Mesothelial cell of epicardium (in vitro differentiated cells): Measurements from ENCODE around the gene TSPAN14. TPM values are rescaled to one million over a fixed set of nuclear protein-coding genes. Genes with fewer than 3 reads are reported as not detected.

Experiments
- DNase-seq, 2 experiments: peaks; one replicate each; pipeline ENCODE4 v3.0.0; 2021; ENCODE audit warnings: low spot score in 2 of 2; ENCODE audit not compliant: unreplicated experiment in 2 of 2
- H3K27ac Mint-ChIP-seq: 2 replicates; pipeline ENCODE4 v1.8.0; 2021; ENCODE audit warnings: mixed read lengths
- H3K27me3 Mint-ChIP-seq: 2 replicates; pipeline ENCODE4 v1.8.0; 2021; ENCODE audit warnings: low read depth, mixed read lengths
- H3K36me3 Mint-ChIP-seq: 2 replicates; pipeline ENCODE4 v1.8.0; 2021; ENCODE audit warnings: mixed read lengths
- H3K4me1 Mint-ChIP-seq: 2 replicates; pipeline ENCODE4 v1.8.0; 2021; ENCODE audit warnings: mixed read lengths
- H3K4me3 Mint-ChIP-seq: 2 replicates; pipeline ENCODE4 v1.8.0; 2021; ENCODE audit warnings: mild to moderate bottlenecking, moderate library complexity, mixed read lengths
- H3K9me3 Mint-ChIP-seq: 2 replicates; pipeline ENCODE4 v1.8.0; 2021; ENCODE audit warnings: mixed read lengths
- total RNA-seq: library from RNA; stranded (reverse); gene quantifications from 3 replicates; pipeline ENCODE4 v1.2.1, GENCODE V29; 2021
- TF ChIP-seq, protein P1 (sequence below): fragments of 200-600 bp; sonication (generic); IDR thresholded peaks from one replicate; pipeline ENCODE4 v1.5.0; 2021; ENCODE audit warnings: antibody characterized with exemption; ENCODE audit not compliant: unreplicated experiment

The TSPAN14 gene
- total RNA-seq, 1 donor from 2014 or later: 113 TPM

DNA sequence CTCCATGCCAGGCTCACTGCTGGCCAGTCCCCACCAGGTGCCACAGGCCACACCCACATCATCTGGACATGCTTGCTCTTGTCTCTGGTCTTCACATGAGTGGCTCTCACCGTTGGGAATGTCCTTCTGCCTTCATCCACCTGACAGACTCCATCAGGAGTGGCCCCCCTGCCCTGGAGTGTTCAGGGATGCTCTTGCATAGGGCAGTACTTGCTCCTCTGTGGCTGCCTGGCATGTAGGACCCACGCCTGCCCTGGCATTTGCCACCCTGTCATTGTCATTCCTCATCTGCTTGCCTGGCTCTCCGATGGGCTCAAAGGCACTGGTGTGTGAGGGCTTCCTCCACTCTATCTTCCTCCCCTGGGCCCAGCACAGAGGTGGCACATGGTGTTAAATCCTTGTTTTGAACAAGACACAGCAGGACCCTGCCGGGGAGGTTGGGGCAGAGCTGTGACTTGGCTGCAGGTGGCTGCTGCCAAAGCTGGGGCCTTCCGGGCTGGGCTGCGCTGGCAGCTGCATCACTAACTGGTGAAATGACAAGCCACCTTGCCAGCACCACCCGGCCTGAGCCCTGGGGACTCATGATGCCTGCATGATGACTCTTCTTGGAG, 85.4 kb downstream of the TSPAN14 start:
- H3K9me3 Mint-ChIP-seq: no peaks in the 10 kb centered on the region
- TF ChIP-seq, protein P1, sequence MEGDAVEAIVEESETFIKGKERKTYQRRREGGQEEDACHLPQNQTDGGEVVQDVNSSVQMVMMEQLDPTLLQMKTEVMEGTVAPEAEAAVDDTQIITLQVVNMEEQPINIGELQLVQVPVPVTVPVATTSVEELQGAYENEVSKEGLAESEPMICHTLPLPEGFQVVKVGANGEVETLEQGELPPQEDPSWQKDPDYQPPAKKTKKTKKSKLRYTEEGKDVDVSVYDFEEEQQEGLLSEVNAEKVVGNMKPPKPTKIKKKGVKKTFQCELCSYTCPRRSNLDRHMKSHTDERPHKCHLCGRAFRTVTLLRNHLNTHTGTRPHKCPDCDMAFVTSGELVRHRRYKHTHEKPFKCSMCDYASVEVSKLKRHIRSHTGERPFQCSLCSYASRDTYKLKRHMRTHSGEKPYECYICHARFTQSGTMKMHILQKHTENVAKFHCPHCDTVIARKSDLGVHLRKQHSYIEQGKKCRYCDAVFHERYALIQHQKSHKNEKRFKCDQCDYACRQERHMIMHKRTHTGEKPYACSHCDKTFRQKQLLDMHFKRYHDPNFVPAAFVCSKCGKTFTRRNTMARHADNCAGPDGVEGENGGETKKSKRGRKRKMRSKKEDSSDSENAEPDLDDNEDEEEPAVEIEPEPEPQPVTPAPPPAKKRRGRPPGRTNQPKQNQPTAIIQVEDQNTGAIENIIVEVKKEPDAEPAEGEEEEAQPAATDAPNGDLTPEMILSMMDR: no peak
- no peak overlapping the region for H3K27ac Mint-ChIP-seq
- DNase-seq: peak in 1 of 2 experiments; percentile 32
- H3K27me3 Mint-ChIP-seq: no peaks in the 10 kb centered on the region
- no peak overlapping the region for H3K4me3 Mint-ChIP-seq
- H3K36me3 Mint-ChIP-seq: peaks cover 3% of the 10 kb centered on the region
- H3K4me1 Mint-ChIP-seq: peaks cover 13% of the 10 kb centered on the region

DNA sequence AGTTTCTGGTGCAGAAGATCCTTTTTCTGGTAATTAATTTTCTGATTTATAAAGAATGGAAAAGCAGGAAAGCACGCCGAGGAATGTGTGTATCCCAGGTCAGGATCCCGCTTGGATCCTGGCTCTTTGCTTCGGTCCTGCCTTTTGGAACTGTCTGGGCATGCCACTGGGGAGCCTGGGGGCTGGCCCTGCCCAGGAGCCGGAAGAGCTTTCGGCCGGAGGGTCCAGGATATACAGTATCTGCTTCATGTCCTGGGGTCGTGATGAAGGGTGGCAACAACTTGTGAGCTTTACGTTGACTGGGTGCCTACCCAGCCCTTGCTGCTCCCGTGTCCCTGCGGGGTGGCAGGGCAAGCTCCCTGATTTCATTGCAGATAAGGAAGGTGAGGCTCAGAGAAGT, 86.0 kb downstream of the TSPAN14 start:
- TF ChIP-seq, protein P1: no peak
- Mint-ChIP-seq H3K4me1 (peaks cover 13% of the 10 kb centered on the region), H3K9me3 (no peaks in the 10 kb centered on the region), H3K27ac (no peak overlapping the region), H3K36me3 (peaks cover 3% of the 10 kb centered on the region), H3K27me3 (peaks cover 3% of the 10 kb centered on the region), H3K4me3 (no peak overlapping the region)
- peak in 1 of 2 experiments; percentile 21 for DNase-seq

DNA sequence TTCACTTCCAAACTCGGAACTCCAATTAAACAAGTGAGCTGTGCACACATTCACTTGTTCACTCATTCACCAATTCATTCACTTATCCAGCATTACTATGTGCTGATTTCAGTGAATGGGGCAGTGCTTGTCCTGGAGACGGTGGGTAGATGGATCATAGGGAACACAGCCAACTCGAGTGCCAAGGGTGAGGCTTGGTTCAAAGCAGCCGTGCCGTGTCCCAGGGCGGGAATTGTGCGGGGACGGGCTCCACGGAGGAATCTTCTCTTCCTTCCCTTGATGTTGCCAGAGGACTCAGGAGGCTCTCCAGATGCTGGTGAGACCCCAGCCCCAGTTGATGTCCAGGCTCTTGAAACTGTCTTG, 86.5 kb downstream of the TSPAN14 start:
- H3K4me1 Mint-ChIP-seq: peaks cover 13% of the 10 kb centered on the region
- DNase-seq: no peak
- peaks cover 3% of the 10 kb centered on the region for H3K27me3 Mint-ChIP-seq
- H3K27ac Mint-ChIP-seq: no peak overlapping the region
- H3K9me3 Mint-ChIP-seq: no peaks in the 10 kb centered on the region
- H3K4me3 Mint-ChIP-seq: no peak overlapping the region
- H3K36me3 Mint-ChIP-seq: peaks cover under 1% of the 10 kb centered on the region
- TF ChIP-seq, protein P1: no peak

DNA sequence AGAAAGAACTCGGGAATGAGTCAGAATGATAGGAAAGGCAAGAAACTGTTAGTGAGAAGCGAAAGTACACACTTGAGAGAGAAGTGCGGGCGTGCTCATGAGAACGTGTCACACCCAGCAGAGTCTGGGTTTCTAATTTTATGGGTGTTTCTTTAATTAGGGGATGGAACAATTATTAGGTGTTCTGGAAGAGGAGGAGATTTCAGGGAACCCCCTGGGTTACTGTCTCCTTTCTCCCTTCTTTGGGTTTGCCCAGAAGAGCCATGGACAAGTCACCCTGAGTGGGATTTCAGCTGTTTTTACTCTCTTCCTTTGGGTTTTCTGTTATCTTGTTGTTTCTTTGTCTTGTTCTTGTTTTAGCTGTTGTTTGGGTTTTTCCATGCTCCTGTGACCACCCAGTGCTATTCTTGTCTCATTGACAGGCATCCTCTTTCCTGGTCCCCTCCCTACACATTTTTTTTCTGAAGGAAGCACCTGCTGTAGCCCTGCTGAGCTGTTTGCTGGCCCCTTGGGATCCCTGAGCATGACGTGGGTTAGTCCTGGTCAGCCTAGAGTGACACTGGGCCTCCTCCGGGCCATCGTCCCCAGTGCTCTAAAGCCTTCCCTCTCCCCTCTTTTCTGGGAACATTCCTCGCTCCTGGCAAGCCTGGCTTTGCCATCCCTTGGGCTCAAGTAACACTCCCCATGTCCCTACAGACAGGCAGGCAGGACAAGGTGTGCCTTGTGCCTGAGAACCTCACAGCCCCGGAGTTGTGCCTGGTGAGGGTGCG, 87.1 kb downstream of the TSPAN14 start:
- H3K4me3 Mint-ChIP-seq: no peak overlapping the region

DNA sequence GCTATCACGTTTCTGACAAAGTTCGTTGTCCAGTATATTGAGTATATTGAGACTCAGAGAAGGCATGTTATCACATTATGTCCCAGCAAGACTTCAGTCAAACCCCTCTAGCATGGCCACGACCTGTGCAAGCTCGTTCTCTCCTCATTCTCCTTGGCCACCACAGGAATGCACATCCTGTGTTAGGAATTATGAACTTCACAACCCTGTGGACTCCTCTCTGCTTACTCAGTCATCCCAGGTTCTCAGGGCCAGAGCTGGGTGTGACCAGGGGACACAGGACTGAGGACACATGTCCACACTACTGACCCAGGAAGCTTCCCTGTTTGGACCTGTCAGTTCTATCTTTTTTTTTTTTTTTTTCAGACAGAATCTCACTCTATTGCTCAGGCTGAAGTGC, 87.9 kb downstream of the TSPAN14 start:
- no peak overlapping the region for H3K27ac Mint-ChIP-seq
- no peaks in the 10 kb centered on the region for H3K36me3 Mint-ChIP-seq
- peaks cover 6% of the 10 kb centered on the region for H3K4me1 Mint-ChIP-seq
- H3K4me3 Mint-ChIP-seq: no peak overlapping the region
- no peaks in the 10 kb centered on the region for H3K9me3 Mint-ChIP-seq
- DNase-seq: no peak
- H3K27me3 Mint-ChIP-seq: peaks cover 6% of the 10 kb centered on the region
- TF ChIP-seq, protein P1: no peak

More for the DNA sequence above, 87.1 kb downstream of the TSPAN14 start:
- Mint-ChIP-seq H3K27me3 (peaks cover 3% of the 10 kb centered on the region), H3K27ac (no peak overlapping the region), H3K4me1 (peaks cover 12% of the 10 kb centered on the region), H3K36me3 (no peaks in the 10 kb centered on the region), H3K9me3 (no peaks in the 10 kb centered on the region)
- no peak for DNase-seq
- TF ChIP-seq, protein P1: no peak
